Esophagus squamous epithelium (tissue), 4 donors: ENCODE measurements around the gene ZNF385B.

Source experiments
- CTCF ChIP-seq, 6 experiments: fragments of 450-650 bp in 4 of 6; fragments of 200-600 bp in 2 of 6; sonication (generic) in 2 of 6; IDR thresholded peaks; one replicate each; pipeline ENCODE4 v1.5.1; 2016 to 2019; ENCODE audit warnings: antibody characterized with exemption in 6 of 6, mild to moderate bottlenecking in 4 of 6, moderate library complexity in 4 of 6
- POLR2A ChIP-seq, 4 donors: fragments of 450-650 bp; IDR thresholded peaks; one replicate each; pipeline ENCODE4 v1.6.1; 2017; ENCODE audit warnings: antibody characterized with exemption in 4 of 4, mild to moderate bottlenecking in 4 of 4, moderate library complexity in 3 of 4

- no peak for TF ChIP-seq CTCF (IDR thresholded peaks at IDR 0.05)
- TF ChIP-seq POLR2A (IDR thresholded peaks at IDR 0.05) = no peak
Measured at GRCh38 chr2:179785902-179786301, 75.5 kb downstream of the ZNF385B start.
